Bone marrow (tissue), 2 donors: ENCODE results near the gene RIMS3.
A peak's percentile ranks its signal among the peaks of the same experiment; 100 is the strongest.
"Not testable (repeated sequence)": the region's sequence is repeated elsewhere in the genome, so short reads cannot be mapped to it uniquely, and the experiment has no call there.

Experiments used
- DNase-seq, 2 donors: peaks; one replicate each; lab custom pipeline; 2025; lab: John Stamatoyannopoulos, UW

Gene RIMS3

GRCh38 chr1:40665335-40666171, at the start of gene RIMS3:
Gene RIMS3 (minus strand): TSS chr1:40665682. CDS start chr1:40641925, 23,757 bp downstream.
- peak; percentile 33 to 75 for DNase-seq

- peak in 1 of 2 donors; percentile 69 for DNase-seq
These were observed 47.5 kb upstream of the RIMS3 start for GRCh38 chr1:40712997-40713396.

GRCh38 chr1:40712405-40712944, 47.0 kb upstream of the RIMS3 start:
- no peak for DNase-seq

- DNase-seq, result no peak
These were observed 46.3 kb upstream of the RIMS3 start for GRCh38 chr1:40711465-40712404.

- no peak for DNase-seq
These were observed 45.3 kb upstream of the RIMS3 start for GRCh38 chr1:40710581-40711315.

GRCh38 chr1:40709802-40710278, 44.4 kb upstream of the RIMS3 start:
- DNase-seq, result no peak

GRCh38 chr1:40709100-40709801, 43.8 kb upstream of the RIMS3 start:
- DNase-seq, result no peak

- no peak for DNase-seq
These were observed 43.2 kb upstream of the RIMS3 start for GRCh38 chr1:40708750-40709099.

GRCh38 chr1:40706626-40707025, 41.1 kb upstream of the RIMS3 start:
- DNase-seq, result no peak

GRCh38 chr1:40704817-40705733, 39.6 kb upstream of the RIMS3 start:
- DNase-seq, result no peak

GRCh38 chr1:40703316-40703715, 37.8 kb upstream of the RIMS3 start:
- no peak for DNase-seq

GRCh38 chr1:40702810-40703209, 37.3 kb upstream of the RIMS3 start:
- DNase-seq, result not testable (repeated sequence)

- no peak for DNase-seq
These were observed 36.2 kb upstream of the RIMS3 start for GRCh38 chr1:40701684-40702083.

GRCh38 chr1:40699787-40700186, 34.3 kb upstream of the RIMS3 start:
- DNase-seq, result no peak

GRCh38 chr1:40697436-40697835, 32.0 kb upstream of the RIMS3 start:
- no peak for DNase-seq

GRCh38 chr1:40696294-40696693, 30.8 kb upstream of the RIMS3 start:
- DNase-seq, result no peak

GRCh38 chr1:40694353-40694874, 28.9 kb upstream of the RIMS3 start:
- no peak for DNase-seq

- no peak for DNase-seq
These were observed 27.9 kb upstream of the RIMS3 start for GRCh38 chr1:40693425-40693824.

GRCh38 chr1:40692429-40692895, 27.0 kb upstream of the RIMS3 start:
- DNase-seq, result no peak
